ENCODE measurements around the gene GLS2.
"Not testable (repeated sequence)": the region's sequence is repeated elsewhere in the genome, so short reads cannot be mapped to it uniquely, and the experiment has no call there.

GRCh38 chr12:56496704-56497103 is 8.7 kb upstream of the GLS2 start:
- peak in 2 of 5 experiments; percentile 31 to 43 for TF ChIP-seq CTCF (IDR thresholded peaks at IDR 0.05 in 4 of 5, conservative IDR thresholded peaks at IDR 0.05 in 1 of 5)
- not testable (repeated sequence) for TF ChIP-seq POLR2A (IDR thresholded peaks at IDR 0.05)

All from gastrocnemius medialis (tissue), 4 donors.